Uterus (tissue), 4 donors: ENCODE measurements around the gene ZFX. TPM values are rescaled to one million over a fixed set of nuclear protein-coding genes. Genes with fewer than 3 reads are reported as not detected.

Source experiments
- DNase-seq, 2 donors: peaks; one replicate each; pipeline ENCODE4 v3.0.0-alpha.2; 2019 to 2020
- H3K27ac ChIP-seq, 2 donors: fragments of 200-600 bp; sonication (generic); 1 replicate in 1 of 2; 2 replicates in 1 of 2; pipeline ENCODE4 v1.5.1; 2016 to 2018
- H3K27me3 ChIP-seq, 2 donors: fragments of 200-600 bp; sonication (generic); one replicate each; pipeline ENCODE4 v1.5.1; 2018 to 2019; ENCODE audit warnings: control low read depth in 1 of 2
- H3K36me3 ChIP-seq, 2 donors: fragments of 200-600 bp; sonication (generic); one replicate each; pipeline ENCODE4 v1.5.1; 2019; ENCODE audit warnings: control low read depth in 1 of 2
- H3K4me1 ChIP-seq, 2 donors: fragments of 200-600 bp; sonication (generic); one replicate each; pipeline ENCODE4 v1.5.1; 2018 to 2019; ENCODE audit warnings: control low read depth in 1 of 2
- H3K4me3 ChIP-seq, 2 donors: fragments of 200-600 bp; sonication (generic); 1 replicate in 1 of 2; 2 replicates in 1 of 2; pipeline ENCODE4 v1.5.1; 2018 to 2019; ENCODE audit warnings: mild to moderate bottlenecking in 1 of 2
- H3K9me3 ChIP-seq, 2 donors: fragments of 200-600 bp; sonication (generic); one replicate each; pipeline ENCODE4 v1.5.1; 2019; ENCODE audit warnings: control low read depth in 1 of 2
- CTCF ChIP-seq, 4 experiments: fragments of 200-600 bp in 2 of 4; fragments of 450-650 bp in 2 of 4; sonication (generic) in 2 of 4; IDR thresholded peaks; one replicate each; pipeline ENCODE4 v1.5.1; 2016 to 2019; ENCODE audit warnings: antibody characterized with exemption in 4 of 4, mild to moderate bottlenecking in 2 of 4, moderate library complexity in 1 of 4
- POLR2A ChIP-seq, 2 donors: fragments of 450-650 bp; IDR thresholded peaks; one replicate each; pipeline ENCODE4 v1.6.1; 2016; ENCODE audit warnings: antibody characterized with exemption in 2 of 2, mild to moderate bottlenecking in 1 of 2, moderate library complexity in 1 of 2
- intact Hi-C: fragments of 100-400 bp; cut with DNase I; formaldehyde crosslinking; loops from one replicate; pipeline ENCODE4 v1.15.1; 2023; ENCODE audit warnings: low total_unique reads
- total RNA-seq, 4 donors: library from RNA; depleted of rRNA in 3 of 4; stranded (reverse); fragments of >200 nt in 3 of 4; gene quantifications; one replicate each; pipeline versions ENCODE4 v1.1.0 to v1.2.4, GENCODE V29; 2014 to 2023
- donor health status: DM: yes; HTN: yes; CAD: no.

Gene ZFX
- total RNA-seq, 4 donors from 2014 or later = 60.6 to 211 (median 111) TPM

GRCh38 chrX:24198101-24198500 is 48.6 kb downstream of the ZFX start:
- no peak overlapping the region for H3K27ac ChIP-seq
- H3K36me3 ChIP-seq = no peaks in the 10 kb centered on the region
- intact Hi-C loops = no loop called here
- H3K9me3 ChIP-seq = no peaks in the 10 kb centered on the region
- H3K4me3 ChIP-seq = no peak overlapping the region
- peaks cover 0 to 22% of the 10 kb centered on the region in 2 donors for H3K4me1 ChIP-seq
- no peaks in the 10 kb centered on the region for H3K27me3 ChIP-seq
- DNase-seq = no peak
- TF ChIP-seq POLR2A (IDR thresholded peaks at IDR 0.05) (no peak), CTCF (IDR thresholded peaks at IDR 0.05) (no peak)

- TF ChIP-seq CTCF (IDR thresholded peaks at IDR 0.05) (no peak), POLR2A (IDR thresholded peaks at IDR 0.05) (no peak)
- Histone ChIP-seq H3K4me3 (no peak overlapping the region), H3K4me1 (peaks cover 0 to 22% of the 10 kb centered on the region in 2 donors), H3K36me3 (no peaks in the 10 kb centered on the region), H3K9me3 (no peaks in the 10 kb centered on the region), H3K27me3 (no peaks in the 10 kb centered on the region), H3K27ac (no peak overlapping the region)
- intact Hi-C loops = no loop called here
- no peak for DNase-seq
Observed at GRCh38 chrX:24200133-24200532, 50.6 kb downstream of the ZFX start.

- Histone ChIP-seq H3K36me3 (no peaks in the 10 kb centered on the region), H3K27me3 (no peaks in the 10 kb centered on the region), H3K27ac (no peak overlapping the region), H3K4me3 (no peak overlapping the region), H3K4me1 (peaks cover 0 to 22% of the 10 kb centered on the region in 2 donors), H3K9me3 (no peaks in the 10 kb centered on the region)
- TF ChIP-seq CTCF (IDR thresholded peaks at IDR 0.05) = no peak
- TF ChIP-seq POLR2A (IDR thresholded peaks at IDR 0.05) = no peak
- intact Hi-C loops = no loop called here
- no peak for DNase-seq
Observed at GRCh38 chrX:24201216-24201615, 51.7 kb downstream of the ZFX start.

- Histone ChIP-seq H3K27me3 (no peaks in the 10 kb centered on the region), H3K27ac (no peak overlapping the region), H3K4me3 (no peak overlapping the region), H3K4me1 (peaks cover 0 to 20% of the 10 kb centered on the region in 2 donors), H3K36me3 (no peaks in the 10 kb centered on the region), H3K9me3 (no peaks in the 10 kb centered on the region)
- intact Hi-C loops = no loop called here
- TF ChIP-seq POLR2A (IDR thresholded peaks at IDR 0.05) (no peak), CTCF (IDR thresholded peaks at IDR 0.05) (no peak)
- DNase-seq = no peak
Observed at GRCh38 chrX:24202465-24203031, 53.0 kb downstream of the ZFX start.

GRCh38 chrX:24203072-24203808 is 53.7 kb downstream of the ZFX start:
- no peak overlapping the region for H3K4me3 ChIP-seq
- TF ChIP-seq POLR2A (IDR thresholded peaks at IDR 0.05) (no peak), CTCF (IDR thresholded peaks at IDR 0.05) (no peak)
- H3K27me3 ChIP-seq = no peaks in the 10 kb centered on the region
- H3K36me3 ChIP-seq = no peaks in the 10 kb centered on the region
- H3K4me1 ChIP-seq = peaks cover 0 to 16% of the 10 kb centered on the region in 2 donors
- intact Hi-C loops = no loop called here
- H3K27ac ChIP-seq = no peak overlapping the region
- no peak for DNase-seq
- no peaks in the 10 kb centered on the region for H3K9me3 ChIP-seq
